ENCODE data around the gene MAGOH. TPM values are rescaled to one million over a fixed set of nuclear protein-coding genes. Genes with fewer than 3 reads are reported as not detected.

Gene MAGOH
- total and polyA plus RNA-seq, 10 of the 15 experiments (the other 5 are each of a cell fraction or from before 2014, with no cell fraction given) = 62.6 to 261 (median 89.8) TPM

DNA sequence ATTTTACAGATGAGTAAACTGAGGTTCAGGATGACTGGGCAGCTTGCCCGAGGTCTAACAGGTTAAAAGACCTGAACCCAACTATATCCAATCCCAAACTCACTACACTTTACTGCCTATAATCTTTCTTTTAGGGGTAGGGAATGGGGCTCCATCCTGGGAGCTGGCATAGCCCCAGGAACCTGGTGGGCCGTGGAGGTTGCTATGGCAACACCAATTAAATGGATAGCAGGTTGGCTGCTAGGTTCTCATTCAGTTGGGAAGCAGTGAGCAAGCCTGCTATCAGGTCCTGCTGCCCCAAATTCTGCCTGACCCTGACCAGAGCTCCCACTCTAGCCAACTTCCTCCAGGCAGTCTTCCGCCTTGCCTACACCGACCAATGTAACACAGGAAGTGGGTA, 48.6 kb upstream of the MAGOH start:
- no peak for TF ChIP-seq SREBF2 (IDR thresholded peaks at IDR 0.05; ENCODE audit: low read length)
- peak; percentile 30; the same call in 1 of the 2 replicates for TF ChIP-seq BMI1 (IDR thresholded peaks at IDR 0.05; ENCODE audit: borderline replicate concordance)
- CTCF ChIA-PET = interaction anchor here (1.0 to 9.5 kb wide), 5 partner anchors 8 to 106 kb away, joined by 3 to 95 read pairs (median 5); no protein-coding TSS in a partner anchor
- FAIRE-seq = no peak
- RAD21 ChIA-PET (ENCODE audit: unreplicated experiment) = interaction anchor here (0.8 to 1.7 kb wide), 4 partner anchors 9 to 106 kb away, joined by 5 to 12 read pairs (median 6); no protein-coding TSS in a partner anchor
- Histone ChIP-seq H3K9ac (ENCODE audit: control insufficient read depth, insufficient read depth, low read length) (no peak overlapping the region), H3K9me3 (replicated peaks; ENCODE audit: control insufficient read depth, insufficient read depth, low read length) (no peaks in the 10 kb centered on the region), H4K20me1 (ENCODE audit: control insufficient read depth, insufficient read depth) (no peaks in the 10 kb centered on the region), H2AFZ (ENCODE audit: control insufficient read depth, low read depth, low read length) (no peak overlapping the region), H3K79me2 (ENCODE audit: control insufficient read depth, insufficient read depth, low read length) (0 out of 2 replicates have a peak, but pooled peaks cover 2% of the 10 kb centered on the region), H3K4me1 (ENCODE audit: control insufficient read depth, insufficient read depth, low read length) (peaks cover 4% of the 10 kb centered on the region), H3K36me3 (ENCODE audit: control insufficient read depth in 2 of 2, insufficient read depth in 2 of 2, low read length in 1 of 2) (peaks cover 17 to 30% of the 10 kb centered on the region in 2 experiments), H3K27ac (ENCODE audit: control insufficient read depth, insufficient read depth) (no peak overlapping the region), H3K4me3 (no peak overlapping the region), H3K4me2 (ENCODE audit: control insufficient read depth, insufficient read depth) (no peak overlapping the region), H3K27me3 (replicated peaks in 1 of 2; ENCODE audit: control insufficient read depth in 2 of 2, insufficient read depth in 2 of 2, low read length in 1 of 2) (no peaks in the 10 kb centered on the region)
- SMC1A ChIA-PET (ENCODE audit: uncharacterized antibody, unreplicated experiment) = interaction anchor here (0.8 to 3.2 kb wide), 5 partner anchors 9 to 117 kb away, joined by 3 to 18 read pairs (median 4); no protein-coding TSS in a partner anchor
- in situ Hi-C loops (cut with MboI) (no loop called here), intact Hi-C loops (cut with micrococcal nuclease; ENCODE audit: unreplicated experiment) (no loop called here)
- POLR2A ChIA-PET = interaction anchor here (1.1 to 1.6 kb wide), 2 partner anchors 8 to 9 kb away, joined by 3 to 9 read pairs; no protein-coding TSS in a partner anchor
- no TSS peak for BruUV-seq (replicated peaks)
- no peak for ATAC-seq
- no peak for DNase-seq (ENCODE audit: low read depth, low spot score)
- WGBS (ENCODE audit: insufficient coverage, insufficient replicate concordance, low lambda C conversion rate, missing lambda C conversion rate) = 53% methylated on average over 4 of the region's 4 CpGs

GRCh38 chr1:53285969-53286760, 47.8 kb upstream of the MAGOH start:
- ChIA-PET SMC1A (ENCODE audit: uncharacterized antibody, unreplicated experiment) (interaction anchor here (0.5 to 3.2 kb wide), 9 partner anchors 10 to 977 kb away, joined by 3 to 18 read pairs (median 3); no protein-coding TSS in a partner anchor), POLR2A (interaction anchor here (0.8 to 1.6 kb wide), 4 partner anchors 8 to 40 kb away, joined by 3 to 9 read pairs (median 4); no protein-coding TSS in a partner anchor), CTCF (interaction anchor here (1.3 to 9.5 kb wide), 4 partner anchors 8 to 107 kb away, joined by 3 to 95 read pairs (median 6); no protein-coding TSS in a partner anchor), RAD21 (ENCODE audit: unreplicated experiment) (interaction anchor here (0.8 to 1.7 kb wide), 7 partner anchors 10 to 107 kb away, joined by 3 to 12 read pairs (median 5); no protein-coding TSS in a partner anchor)
- H3K4me2 ChIP-seq (ENCODE audit: control insufficient read depth, insufficient read depth) = no peak overlapping the region
- intact Hi-C loops (cut with micrococcal nuclease; ENCODE audit: unreplicated experiment) = no loop called here
- WGBS (ENCODE audit: insufficient coverage, insufficient replicate concordance, low lambda C conversion rate, missing lambda C conversion rate) = 34% methylated on average over 8 of the region's 8 CpGs
- no peaks in the 10 kb centered on the region for H3K4me1 ChIP-seq (ENCODE audit: control insufficient read depth, insufficient read depth, low read length)
- TSS peak; percentile 33 for BruUV-seq (replicated peaks)
- H3K4me3 ChIP-seq = no peak overlapping the region
- no peak overlapping the region for H3K9ac ChIP-seq (ENCODE audit: control insufficient read depth, insufficient read depth, low read length)
- no peaks in the 10 kb centered on the region for H3K9me3 ChIP-seq (replicated peaks; ENCODE audit: control insufficient read depth, insufficient read depth, low read length)
- no peak for DNase-seq (ENCODE audit: low read depth, low spot score)
- no peak overlapping the region for H2AFZ ChIP-seq (ENCODE audit: control insufficient read depth, low read depth, low read length)
- no peaks in the 10 kb centered on the region for H3K79me2 ChIP-seq (ENCODE audit: control insufficient read depth, insufficient read depth, low read length)
- in situ Hi-C loops (cut with MboI) = no loop called here
- H3K27ac ChIP-seq (ENCODE audit: control insufficient read depth, insufficient read depth) = no peak overlapping the region
- ATAC-seq = peak; percentile 75
- H4K20me1 ChIP-seq (ENCODE audit: control insufficient read depth, insufficient read depth) = no peaks in the 10 kb centered on the region
- no peak for FAIRE-seq
- H3K27me3 ChIP-seq (replicated peaks in 1 of 2; ENCODE audit: control insufficient read depth in 2 of 2, insufficient read depth in 2 of 2, low read length in 1 of 2) = no peaks in the 10 kb centered on the region
- H3K36me3 ChIP-seq (ENCODE audit: control insufficient read depth in 2 of 2, insufficient read depth in 2 of 2, low read length in 1 of 2) = peaks cover 25 to 29% of the 10 kb centered on the region in 2 experiments
- TF ChIP-seq NBN (IDR thresholded peaks at IDR 0.05) (no peak), SIX5 (IDR thresholded peaks at IDR 0.05; ENCODE audit: low read depth, low read length, severe bottlenecking) (no peak), RUNX3 (IDR thresholded peaks at IDR 0.05; ENCODE audit: low read length) (0 out of 2 replicates have a peak, but pooled peaks have one; percentile 12)
- TF ChIP-seq, protein P1, sequence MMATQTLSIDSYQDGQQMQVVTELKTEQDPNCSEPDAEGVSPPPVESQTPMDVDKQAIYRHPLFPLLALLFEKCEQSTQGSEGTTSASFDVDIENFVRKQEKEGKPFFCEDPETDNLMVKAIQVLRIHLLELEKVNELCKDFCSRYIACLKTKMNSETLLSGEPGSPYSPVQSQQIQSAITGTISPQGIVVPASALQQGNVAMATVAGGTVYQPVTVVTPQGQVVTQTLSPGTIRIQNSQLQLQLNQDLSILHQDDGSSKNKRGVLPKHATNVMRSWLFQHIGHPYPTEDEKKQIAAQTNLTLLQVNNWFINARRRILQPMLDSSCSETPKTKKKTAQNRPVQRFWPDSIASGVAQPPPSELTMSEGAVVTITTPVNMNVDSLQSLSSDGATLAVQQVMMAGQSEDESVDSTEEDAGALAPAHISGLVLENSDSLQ (IDR thresholded peaks at IDR 0.05) = peak; percentile 93
- TF ChIP-seq, protein P2, sequence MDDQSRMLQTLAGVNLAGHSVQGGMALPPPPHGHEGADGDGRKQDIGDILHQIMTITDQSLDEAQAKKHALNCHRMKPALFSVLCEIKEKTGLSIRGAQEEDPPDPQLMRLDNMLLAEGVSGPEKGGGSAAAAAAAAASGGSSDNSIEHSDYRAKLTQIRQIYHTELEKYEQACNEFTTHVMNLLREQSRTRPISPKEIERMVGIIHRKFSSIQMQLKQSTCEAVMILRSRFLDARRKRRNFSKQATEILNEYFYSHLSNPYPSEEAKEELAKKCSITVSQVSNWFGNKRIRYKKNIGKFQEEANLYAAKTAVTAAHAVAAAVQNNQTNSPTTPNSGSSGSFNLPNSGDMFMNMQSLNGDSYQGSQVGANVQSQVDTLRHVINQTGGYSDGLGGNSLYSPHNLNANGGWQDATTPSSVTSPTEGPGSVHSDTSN (IDR thresholded peaks at IDR 0.05; ENCODE audit: insufficient replicate concordance, low read depth, low read length) = peak; percentile 65
- TF ChIP-seq, protein P3, sequence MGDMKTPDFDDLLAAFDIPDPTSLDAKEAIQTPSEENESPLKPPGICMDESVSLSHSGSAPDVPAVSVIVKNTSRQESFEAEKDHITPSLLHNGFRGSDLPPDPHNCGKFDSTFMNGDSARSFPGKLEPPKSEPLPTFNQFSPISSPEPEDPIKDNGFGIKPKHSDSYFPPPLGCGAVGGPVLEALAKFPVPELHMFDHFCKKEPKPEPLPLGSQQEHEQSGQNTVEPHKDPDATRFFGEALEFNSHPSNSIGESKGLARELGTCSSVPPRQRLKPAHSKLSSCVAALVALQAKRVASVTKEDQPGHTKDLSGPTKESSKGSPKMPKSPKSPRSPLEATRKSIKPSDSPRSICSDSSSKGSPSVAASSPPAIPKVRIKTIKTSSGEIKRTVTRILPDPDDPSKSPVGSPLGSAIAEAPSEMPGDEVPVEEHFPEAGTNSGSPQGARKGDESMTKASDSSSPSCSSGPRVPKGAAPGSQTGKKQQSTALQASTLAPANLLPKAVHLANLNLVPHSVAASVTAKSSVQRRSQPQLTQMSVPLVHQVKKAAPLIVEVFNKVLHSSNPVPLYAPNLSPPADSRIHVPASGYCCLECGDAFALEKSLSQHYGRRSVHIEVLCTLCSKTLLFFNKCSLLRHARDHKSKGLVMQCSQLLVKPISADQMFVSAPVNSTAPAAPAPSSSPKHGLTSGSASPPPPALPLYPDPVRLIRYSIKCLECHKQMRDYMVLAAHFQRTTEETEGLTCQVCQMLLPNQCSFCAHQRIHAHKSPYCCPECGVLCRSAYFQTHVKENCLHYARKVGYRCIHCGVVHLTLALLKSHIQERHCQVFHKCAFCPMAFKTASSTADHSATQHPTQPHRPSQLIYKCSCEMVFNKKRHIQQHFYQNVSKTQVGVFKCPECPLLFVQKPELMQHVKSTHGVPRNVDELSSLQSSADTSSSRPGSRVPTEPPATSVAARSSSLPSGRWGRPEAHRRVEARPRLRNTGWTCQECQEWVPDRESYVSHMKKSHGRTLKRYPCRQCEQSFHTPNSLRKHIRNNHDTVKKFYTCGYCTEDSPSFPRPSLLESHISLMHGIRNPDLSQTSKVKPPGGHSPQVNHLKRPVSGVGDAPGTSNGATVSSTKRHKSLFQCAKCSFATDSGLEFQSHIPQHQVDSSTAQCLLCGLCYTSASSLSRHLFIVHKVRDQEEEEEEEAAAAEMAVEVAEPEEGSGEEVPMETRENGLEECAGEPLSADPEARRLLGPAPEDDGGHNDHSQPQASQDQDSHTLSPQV (IDR thresholded peaks at IDR 0.05) = no peak

Measured in GM12878 (cell line).